ENCODE measurements around the gene PROSER3.

PROSER3 gene

GRCh38 chr19:35779033-35779432, 21.1 kb downstream of the PROSER3 start:
- DNase-seq = no peak

GRCh38 chr19:35780058-35780457, 22.1 kb downstream of the PROSER3 start:
- no peak for DNase-seq

GRCh38 chr19:35780717-35781116, 22.7 kb downstream of the PROSER3 start:
- no peak for DNase-seq

DNA sequence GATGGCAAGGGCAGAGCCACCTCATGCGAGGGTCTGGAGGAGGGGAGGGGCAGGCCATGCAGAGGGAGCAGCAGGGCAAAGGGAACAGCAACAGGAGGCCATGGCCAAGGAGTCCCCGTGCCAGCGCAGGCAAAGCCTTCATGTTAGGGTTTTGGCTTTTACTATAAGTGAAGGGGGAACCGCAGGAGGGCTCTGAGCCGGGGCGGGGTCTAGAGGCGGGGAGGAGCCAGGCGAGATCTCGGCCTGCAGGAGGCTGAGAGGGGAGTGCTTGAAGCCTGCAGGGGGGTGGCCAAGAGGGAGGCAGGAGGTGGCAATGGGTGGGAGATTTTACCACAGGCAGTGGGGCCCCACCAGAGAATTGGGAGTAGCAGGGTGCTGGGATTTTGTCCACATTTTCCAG, 23.7 kb downstream of the PROSER3 start:
- DNase-seq = no peak

DNA sequence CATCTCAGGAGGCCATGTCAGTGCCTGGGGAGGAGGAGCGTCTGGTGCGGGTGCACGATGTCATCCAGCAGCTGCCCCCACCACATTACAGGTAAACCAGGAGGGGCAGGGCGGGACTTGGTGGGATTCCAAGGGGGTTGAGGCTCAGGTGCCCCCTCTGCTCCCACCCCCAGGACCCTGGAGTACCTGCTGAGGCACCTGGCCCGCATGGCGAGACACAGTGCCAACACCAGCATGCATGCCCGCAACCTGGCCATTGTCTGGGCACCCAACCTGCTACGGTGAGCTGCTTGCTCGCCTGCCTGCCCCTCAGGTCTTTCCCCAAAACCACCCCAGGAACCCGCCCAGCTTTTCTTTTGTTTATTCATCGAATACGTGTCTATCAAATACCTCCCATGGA, 24.6 kb downstream of the PROSER3 start:
- DNase-seq = no peak

GRCh38 chr19:35783469-35784434, 25.8 kb downstream of the PROSER3 start:
- no peak for DNase-seq

GRCh38 chr19:35784503-35785338, 26.7 kb downstream of the PROSER3 start:
- no peak for DNase-seq

GRCh38 chr19:35785339-35785627, 27.3 kb downstream of the PROSER3 start:
- no peak for DNase-seq

DNA sequence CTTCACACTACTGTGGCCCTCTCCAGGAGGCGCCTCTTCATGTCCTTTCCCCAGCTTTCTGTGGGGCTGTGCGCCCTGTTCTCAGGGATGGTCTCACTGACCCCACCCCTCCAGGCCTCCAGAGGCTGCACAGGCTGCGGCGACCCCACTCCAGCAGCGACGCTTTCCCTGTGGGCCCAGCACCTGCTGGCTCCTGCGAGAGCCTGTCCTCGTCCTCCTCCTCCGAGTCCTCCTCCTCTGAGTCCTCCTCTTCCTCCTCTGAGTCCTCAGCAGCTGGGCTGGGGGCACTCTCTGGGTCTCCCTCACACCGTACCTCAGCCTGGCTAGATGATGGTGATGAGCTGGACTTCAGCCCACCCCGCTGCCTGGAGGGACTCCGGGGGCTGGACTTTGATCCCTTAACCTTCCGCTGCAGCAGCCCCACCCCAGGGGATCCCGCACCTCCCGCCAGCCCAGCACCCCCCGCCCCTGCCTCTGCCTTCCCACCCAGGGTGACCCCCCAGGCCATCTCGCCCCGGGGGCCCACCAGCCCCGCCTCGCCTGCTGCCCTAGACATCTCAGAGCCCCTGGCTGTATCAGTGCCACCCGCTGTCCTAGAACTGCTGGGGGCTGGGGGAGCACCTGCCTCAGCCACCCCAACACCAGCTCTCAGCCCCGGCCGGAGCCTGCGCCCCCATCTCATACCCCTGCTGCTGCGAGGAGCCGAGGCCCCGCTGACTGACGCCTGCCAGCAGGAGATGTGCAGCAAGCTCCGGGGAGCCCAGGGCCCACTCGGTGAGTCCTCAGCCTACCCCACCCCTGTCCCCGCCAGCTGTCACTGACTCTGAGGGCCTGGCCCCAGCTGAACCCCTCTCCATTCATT, 28.6 kb downstream of the PROSER3 start:
- DNase-seq = no peak

DNA sequence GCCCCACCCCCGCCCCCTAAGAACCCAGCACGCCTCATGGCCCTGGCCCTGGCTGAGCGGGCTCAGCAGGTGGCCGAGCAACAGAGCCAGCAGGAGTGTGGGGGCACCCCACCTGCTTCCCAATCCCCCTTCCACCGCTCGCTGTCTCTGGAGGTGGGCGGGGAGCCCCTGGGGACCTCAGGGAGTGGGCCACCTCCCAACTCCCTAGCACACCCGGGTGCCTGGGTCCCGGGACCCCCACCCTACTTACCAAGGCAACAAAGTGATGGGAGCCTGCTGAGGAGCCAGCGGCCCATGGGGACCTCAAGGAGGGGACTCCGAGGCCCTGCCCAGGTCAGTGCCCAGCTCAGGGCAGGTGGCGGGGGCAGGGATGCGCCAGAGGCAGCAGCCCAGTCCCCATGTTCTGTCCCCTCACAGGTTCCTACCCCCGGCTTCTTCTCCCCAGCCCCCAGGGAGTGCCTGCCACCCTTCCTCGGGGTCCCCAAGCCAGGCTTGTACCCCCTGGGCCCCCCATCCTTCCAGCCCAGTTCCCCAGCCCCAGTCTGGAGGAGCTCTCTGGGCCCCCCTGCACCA, 29.3 kb downstream of the PROSER3 start:
- DNase-seq = no peak

GRCh38 chr19:35788205-35788960, 30.4 kb downstream of the PROSER3 start:
- DNase-seq = no peak

DNA sequence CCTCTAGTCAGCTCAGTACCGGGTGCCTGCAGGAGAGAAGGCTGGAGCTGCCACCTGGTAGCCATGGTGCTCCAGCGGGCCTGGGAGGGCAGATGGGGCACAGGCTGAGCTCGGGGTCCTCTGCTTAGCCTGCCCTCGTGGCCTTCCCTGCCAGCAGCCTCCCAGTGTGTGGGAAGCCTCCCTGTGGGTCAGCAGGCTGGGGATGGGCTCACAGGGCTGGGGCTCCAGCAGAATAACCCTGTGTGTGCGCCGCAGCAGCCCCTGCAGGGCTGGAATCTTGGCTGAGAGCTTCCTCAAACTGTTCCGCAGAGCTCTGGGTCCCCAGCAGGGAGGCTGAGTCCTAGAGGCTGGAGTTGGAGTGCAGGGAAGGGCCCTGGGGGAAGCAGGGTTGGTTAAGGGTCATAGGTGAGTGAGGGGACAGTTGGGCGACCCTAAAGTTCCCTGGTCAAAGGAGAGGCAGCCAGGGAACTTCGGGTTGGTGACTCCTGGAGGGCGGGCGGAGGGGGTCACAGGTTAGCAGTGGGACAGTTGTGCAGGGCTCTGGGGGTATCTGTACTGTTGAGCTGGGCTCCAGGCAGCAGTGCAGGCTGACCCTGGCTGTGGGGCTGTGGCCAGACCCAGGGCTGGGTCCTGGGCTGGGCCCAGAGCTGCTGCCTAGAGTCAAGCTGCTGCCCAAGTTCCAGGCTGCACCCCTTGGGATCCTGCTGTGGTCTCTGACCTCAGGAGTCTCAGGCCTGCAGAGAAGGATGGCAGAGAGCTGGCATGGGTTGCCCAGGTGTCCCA, 31.4 kb downstream of the PROSER3 start:
- DNase-seq = no peak

- no peak for DNase-seq
Measured at GRCh38 chr19:35789978-35790944, 32.3 kb downstream of the PROSER3 start.

GRCh38 chr19:35790981-35791813, 33.2 kb downstream of the PROSER3 start:
- no peak for DNase-seq

DNA sequence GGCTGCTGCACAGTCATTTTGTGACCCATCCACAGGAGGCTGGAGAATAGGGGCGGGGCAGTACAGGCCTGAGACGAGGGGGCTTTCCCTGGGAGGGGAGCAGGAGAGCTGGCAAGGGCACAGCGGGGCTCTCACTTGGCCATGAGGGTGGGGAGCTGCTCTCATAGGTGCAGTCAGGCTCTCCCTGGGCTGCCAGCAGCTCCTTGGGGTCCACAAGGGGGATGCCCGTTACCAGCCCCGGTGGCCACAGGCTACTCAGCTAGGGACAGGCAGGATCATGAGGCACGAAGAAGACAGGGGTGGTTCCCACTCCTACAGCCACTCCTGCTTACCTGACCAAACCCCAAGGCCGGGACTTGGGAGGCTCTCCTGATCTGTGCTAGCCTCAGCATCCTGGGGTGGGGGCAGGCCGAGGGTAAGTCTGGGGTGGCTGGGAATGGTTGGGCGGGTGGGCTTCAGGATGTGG, 33.9 kb downstream of the PROSER3 start:
- no peak for DNase-seq

- DNase-seq = no peak
Measured at GRCh38 chr19:35792312-35792711, 34.3 kb downstream of the PROSER3 start.

- DNase-seq = no peak
Measured at GRCh38 chr19:35792888-35793287, 34.9 kb downstream of the PROSER3 start.

GRCh38 chr19:35793381-35794165, 35.6 kb downstream of the PROSER3 start:
- DNase-seq = no peak

Data from MV-4-11 (cell line).